Measurements from ENCODE around the gene PSMF1.

DNA sequence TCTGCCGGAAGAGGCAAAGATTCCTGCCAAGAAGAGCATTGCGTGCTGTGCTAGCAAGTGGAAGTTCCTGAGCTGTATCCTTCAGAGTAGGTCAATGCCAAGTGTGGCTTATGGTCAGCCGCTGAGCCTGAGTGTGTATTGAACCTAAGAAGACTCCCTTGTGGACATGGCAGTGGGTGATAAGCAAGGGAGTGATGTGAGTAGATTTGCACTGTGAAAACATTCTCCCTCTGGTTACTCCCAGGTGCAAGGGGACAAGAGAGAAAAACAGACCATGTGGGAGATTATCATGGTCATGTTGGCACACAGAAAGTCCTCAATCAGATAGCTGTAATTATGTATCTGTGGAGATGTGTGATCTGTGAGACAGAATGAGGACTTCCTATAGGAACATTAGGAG is 72.4 kb downstream of the PSMF1 start:
- TF ChIP-seq CTCF (IDR thresholded peaks at IDR 0.05; ENCODE audit: low read depth, low read length, missing input control) (no peak), EGR1 (IDR thresholded peaks at IDR 0.05; ENCODE audit: low read depth in 2 of 2) (no peak)
